Hepatocyte (in vitro differentiated cells): ENCODE data around the gene IRF4.

ENCODE experiments used
- CTCF ChIP-seq: fragments of 200-600 bp; sonication (generic); IDR thresholded peaks from 2 replicates; pipeline ENCODE4 v1.5.1; 2016; ENCODE audit warnings: antibody characterized with exemption, mild to moderate bottlenecking; ENCODE audit not compliant: poor library complexity
- EZH2 ChIP-seq: fragments of 200-600 bp; sonication (generic); IDR thresholded peaks from 2 replicates; pipeline ENCODE4 v1.6.1; 2016; ENCODE audit warnings: antibody characterized with exemption, mild to moderate bottlenecking, borderline replicate concordance
- EZH2phosphoT487 ChIP-seq: fragments of 200-600 bp; sonication (generic); IDR thresholded peaks from one replicate; pipeline ENCODE4 v1.6.1; 2018; ENCODE audit warnings: antibody characterized with exemption, mild to moderate bottlenecking, low read depth, moderate library complexity; ENCODE audit not compliant: unreplicated experiment, severe bottlenecking

- no peak for TF ChIP-seq CTCF
- TF ChIP-seq EZH2 = no peak
- TF ChIP-seq EZH2phosphoT487 = no peak
Measured at GRCh38 chr6:400815-401214, 9.3 kb downstream of the IRF4 start.
